C1 segment of cervical spinal cord (tissue), 14 donors: Measurements from ENCODE around the gene C20orf173.
"Not testable (repeated sequence)": the region's sequence is repeated elsewhere in the genome, so short reads cannot be mapped to it uniquely, and the experiment has no call there.

Source experiments
- DNase-seq, 14 donors: peaks; one replicate each; lab custom pipeline; 2025; lab: John Stamatoyannopoulos, UW

Gene C20orf173, protein sequence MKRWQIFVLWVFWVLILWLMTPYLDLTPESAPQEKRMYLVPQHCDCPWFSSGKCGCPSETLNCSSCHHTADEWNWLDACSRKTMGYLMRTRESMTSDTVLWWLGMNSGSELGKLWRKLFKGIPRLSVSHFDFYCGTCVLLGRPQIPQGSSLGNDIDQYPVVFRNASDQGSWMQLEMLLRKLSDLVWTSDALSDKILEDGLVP

DNA sequence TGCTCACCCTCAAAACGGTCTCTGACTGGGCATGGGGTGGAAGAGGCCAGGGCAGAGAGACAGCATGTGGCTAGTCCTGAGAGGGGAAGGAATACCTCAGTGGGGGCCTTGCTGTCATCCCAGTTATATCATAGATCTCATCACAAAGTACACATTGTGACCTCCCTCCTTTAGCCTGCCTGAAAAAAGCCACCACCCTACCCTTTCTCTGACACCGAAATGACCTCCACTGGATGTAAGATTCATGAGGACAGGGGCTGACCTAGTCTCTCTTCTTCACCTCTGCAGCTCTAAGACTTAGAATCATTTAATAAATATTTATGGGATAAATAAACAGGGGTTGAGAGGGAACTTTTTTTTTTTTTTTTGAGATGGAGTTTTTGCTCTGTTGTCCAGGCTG lies at the start of gene C20orf173:
Gene C20orf173 (minus strand): TSS at position 101 of the 400 bp plus-strand sequence. CDS start 279 bp downstream, outside the sequence.
- DNase-seq: no peak

DNA sequence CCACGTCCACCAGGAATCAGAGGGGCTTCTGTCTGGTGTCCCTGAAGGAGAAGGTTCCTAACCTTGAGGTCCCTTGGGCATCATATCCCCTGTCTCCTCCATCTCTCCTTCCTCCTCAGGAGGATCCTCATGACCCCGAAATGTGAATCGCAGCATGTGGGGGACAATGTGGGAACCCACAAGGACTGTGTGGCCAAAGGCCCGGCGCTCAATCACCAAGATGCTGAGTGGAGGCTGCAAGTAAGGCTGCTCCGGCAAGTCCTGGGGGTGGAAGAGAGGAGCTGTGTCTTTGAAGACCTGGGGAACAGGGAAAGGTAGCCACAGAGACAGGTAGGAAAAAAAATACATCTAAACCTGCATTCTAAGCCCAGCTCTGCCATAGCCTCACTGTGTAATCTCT lies 49.7 kb upstream of the C20orf173 start:
- no peak for DNase-seq

DNA sequence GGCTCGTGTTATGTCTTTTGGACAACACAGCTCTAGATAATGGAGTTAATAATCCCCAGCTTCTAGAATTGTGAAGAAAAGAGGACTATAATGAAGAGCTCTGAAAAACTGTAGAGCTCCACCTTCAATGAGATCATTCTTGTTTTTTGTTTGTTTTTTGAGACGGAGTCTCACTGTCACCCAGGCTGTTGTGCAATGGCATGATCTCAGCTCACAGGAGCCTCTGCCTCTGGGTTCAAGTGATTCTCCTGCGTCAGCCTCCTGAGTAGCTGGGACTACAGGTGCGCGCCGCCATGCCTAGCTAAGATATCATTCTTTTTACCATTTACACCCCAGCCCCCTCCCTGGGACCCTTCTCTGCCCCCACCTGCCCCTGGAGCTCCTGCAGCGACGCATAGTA lies 49.0 kb upstream of the C20orf173 start:
- no peak for DNase-seq

DNA sequence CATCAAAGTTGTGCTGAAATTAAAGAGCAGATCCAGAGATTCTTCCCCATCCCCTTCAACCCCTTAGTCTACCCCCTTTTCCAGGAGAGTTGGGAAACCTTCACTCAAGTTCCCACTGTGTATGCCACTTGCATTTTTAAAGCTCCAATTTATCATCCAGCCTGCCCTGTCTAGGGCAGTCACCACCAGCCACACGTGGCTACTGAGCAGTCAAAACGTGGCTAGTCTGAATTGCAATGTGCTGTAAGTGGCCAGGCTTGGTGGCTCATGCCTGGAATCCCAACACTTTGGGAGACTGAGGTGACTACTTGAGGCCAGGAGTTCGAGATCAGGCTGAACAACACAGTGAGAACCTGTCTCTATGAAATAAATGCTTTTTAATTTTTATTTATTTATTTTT lies 47.4 kb upstream of the C20orf173 start:
- no peak for DNase-seq

DNA sequence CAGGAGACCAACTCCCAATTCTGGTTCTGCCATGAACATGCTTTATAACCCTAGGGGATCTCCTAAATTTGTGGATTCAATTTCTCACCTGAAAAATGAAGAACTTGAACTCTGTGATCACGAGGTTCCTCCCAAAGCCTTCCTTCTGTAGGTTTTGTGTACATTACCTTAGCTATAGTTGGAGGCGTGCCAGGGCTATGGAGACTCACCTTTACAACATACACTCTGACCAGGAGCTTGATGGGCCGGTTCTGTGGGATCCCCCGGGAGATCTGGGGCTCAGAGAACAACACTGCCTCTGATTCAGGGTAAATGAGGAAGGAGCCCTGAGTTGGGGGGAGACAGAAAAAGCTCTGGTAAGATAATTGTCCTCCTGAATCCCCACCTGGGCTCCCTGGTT lies 46.5 kb upstream of the C20orf173 start:
- no peak for DNase-seq

DNA sequence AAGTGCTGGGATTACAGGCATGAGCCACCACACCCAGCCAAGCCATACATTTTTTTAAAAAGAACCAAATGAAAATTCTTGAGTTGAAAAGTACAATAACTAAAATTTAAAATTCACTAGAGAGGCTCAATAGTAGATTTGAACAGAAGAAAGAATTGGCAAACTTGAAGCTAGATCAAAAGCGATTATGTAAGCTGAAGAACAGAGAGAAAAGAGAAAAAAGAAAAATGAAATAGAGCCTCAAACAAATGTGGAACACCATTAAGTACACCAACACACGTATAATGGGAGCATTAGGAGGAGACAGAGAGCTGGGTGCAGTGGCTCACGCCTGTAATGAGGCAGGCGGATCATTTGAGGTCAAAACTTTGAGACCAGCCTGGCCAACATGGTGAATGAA lies 43.4 kb upstream of the C20orf173 start:
- DNase-seq: no peak

DNA sequence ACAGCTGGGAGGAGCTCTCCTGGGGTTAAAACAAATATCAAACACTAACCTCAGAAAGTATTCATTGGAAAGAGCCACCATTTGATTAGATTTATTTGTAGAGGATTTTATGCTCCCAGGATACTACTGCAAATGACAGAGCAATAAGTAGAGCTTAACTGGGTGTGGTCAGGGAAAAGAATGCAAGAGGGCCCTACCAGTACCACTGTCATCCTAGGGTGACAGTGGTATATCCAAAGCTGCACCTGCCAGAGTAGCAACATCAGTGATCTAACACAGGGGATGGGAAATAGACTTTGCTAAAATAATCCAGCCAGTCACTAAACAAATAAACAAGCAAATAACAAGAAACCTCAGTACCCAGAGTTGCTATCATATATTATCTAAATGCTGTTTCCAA lies 42.1 kb upstream of the C20orf173 start:
- DNase-seq: no peak

DNA sequence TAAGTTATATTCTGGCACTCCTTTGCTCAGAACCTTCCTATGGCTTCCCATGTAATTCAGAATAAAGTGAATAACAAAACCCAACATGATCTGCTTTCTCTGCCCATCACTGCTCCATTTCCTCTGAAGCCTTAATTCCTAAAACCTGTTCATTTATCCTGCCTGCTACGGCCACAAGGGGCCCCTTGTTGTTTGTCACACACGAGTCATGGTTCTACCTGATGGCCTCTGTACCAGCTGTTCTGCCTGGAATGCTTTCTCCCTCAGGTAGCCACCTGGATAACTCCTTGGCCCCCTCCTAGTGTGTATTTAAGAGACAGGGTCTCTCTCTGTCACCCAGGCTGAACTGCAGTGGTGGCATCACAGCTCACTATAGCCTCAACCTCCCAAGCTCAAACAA lies 39.2 kb upstream of the C20orf173 start:
- no peak for DNase-seq

DNA sequence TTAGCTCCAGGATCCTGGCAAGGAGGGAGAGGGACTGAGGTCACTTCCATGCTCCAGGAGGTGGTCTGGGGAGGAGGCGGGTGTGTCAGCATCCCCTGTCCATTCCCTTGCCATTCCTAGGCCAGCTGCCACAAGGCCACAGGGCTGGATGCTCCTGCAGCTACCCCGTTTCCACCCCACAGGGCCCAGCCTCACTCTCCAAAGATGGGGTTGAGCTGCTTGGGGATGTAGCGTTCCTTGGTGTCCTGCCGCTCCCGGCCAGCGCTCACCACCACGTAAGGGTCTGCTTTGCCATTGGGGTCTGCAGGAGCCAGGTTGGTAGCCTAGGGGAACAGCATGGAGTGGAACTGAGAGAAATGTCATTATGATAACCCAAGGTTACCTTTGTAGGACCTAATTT lies 35.5 kb upstream of the C20orf173 start:
- DNase-seq: no peak

DNA sequence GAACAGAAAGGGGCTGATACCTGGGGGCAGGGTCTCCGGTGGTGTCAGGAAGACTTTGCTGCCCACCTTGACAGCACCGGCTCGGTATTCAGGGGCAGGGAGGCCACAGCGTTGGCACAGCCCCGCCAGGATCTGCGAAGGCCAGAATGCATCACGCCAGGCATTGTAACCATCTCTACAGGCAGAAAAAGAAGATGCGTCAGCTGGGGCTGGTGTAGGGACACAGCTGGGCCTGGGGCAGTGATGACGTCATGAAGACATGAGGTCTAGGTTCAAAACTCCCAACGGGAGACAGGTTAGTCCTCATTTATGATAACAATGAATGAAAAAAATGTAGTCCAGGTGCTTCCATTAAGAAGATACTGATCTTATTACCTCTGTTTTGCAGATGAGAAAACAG lies 34.4 kb upstream of the C20orf173 start:
- DNase-seq: no peak

DNA sequence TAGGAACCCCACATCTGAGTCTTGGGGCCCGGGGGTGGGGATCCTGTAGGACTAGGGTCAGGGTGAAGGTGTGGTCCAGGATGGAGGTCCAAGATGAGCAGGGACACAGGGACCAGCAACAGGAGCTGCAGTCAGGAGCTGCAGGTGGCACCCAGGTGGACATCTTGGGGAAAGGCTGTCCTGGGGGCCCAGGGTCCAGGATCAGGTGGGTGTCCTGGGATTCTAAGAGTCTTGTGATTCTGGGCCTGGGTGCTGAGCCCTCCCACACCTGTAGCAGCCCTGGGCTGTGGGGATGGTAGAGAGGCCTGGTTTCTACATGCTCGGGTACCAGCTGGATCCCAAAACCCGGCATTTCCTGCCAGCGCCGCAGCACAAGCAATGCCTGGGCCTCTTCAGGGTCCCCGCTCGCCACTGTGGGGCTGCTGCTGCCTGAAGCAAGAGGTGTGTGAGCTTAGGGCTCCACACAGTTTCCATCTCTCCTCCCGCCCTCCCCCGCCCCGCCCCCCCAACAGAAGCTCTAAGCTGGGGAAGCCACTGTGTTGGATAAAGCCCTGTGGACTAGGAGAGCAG lies 33.2 kb upstream of the C20orf173 start:
- DNase-seq: no peak

DNA sequence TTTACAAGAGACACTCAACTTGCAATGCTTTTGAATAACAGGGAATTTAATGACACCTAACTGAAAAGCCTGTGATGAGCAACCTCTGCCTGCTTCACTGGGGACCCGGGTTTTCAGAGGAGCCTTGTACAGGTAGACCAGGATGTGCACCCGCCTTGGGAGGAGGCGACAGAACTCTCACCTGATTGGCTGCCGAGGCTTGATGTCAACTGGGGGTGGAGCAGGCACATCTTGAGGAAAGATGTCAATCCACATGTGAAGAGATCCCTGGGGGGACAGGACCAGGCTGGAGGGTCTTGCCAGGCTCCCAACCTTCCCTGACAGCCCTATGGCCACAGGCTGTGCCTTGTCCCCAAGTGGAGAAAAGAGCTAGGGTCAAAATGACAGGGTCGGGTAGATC lies 32.2 kb upstream of the C20orf173 start:
- no peak for DNase-seq

DNA sequence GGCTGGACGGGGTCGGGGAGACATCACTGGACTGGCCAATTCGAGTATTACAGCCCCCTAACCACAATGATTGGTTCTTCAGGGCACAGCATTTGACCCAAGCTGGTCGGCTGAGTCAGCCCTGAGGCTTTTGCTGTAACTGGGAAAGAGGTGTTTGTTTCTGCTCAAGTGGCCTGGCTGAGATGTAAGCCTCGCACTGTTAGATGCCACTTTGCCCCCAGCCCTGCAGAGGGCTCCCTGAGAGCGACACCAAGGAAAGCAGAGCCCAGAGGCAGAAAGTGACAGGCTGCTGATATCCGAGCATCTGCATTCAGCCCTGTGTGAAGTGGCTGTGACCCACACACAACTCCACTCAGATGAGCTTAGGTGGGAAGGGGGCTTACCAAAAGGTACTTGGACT lies 31.8 kb upstream of the C20orf173 start:
- DNase-seq: peak in 2 of 14 donors; percentile 8 to 30

DNA sequence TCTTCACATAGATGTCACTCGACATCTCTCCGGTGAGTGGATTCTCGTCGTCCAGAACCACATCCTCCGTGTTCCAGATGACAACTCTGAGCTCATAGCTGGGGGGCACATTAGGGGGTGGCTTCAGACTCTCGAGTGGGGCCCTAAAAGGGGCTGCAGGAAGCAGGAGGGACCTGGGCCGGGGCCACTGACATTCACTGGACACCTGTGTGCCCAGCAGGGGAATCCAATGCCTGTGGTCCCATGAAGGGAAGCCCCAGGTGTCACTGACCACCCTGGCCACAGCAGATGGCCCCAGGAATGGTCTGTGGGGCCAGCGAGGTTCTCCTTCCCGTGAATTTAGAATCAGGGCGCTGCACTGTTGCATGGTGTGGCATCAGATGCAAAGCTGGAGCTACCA lies 31.1 kb upstream of the C20orf173 start:
- DNase-seq: no peak

DNA sequence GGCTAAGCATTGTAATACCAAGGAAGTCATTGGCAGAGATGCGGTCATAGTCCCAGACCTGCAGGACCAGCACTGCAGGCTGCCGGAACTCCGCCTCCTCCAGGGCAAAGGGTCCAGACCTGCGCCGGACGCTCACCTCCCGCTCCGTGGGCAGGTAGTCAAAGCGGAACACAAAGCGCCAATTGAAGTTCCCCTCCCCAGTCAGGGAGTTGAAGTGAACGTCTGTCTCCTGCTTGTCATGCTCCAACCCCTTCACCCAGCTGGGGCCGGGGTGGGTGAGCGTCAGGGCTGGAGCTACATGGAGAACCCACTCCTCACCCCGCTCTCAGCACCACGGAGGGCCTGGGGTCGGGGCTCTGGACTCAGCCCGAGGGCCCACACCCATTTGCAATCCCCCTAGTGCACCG lies 30.7 kb upstream of the C20orf173 start:
- DNase-seq: no peak

DNA sequence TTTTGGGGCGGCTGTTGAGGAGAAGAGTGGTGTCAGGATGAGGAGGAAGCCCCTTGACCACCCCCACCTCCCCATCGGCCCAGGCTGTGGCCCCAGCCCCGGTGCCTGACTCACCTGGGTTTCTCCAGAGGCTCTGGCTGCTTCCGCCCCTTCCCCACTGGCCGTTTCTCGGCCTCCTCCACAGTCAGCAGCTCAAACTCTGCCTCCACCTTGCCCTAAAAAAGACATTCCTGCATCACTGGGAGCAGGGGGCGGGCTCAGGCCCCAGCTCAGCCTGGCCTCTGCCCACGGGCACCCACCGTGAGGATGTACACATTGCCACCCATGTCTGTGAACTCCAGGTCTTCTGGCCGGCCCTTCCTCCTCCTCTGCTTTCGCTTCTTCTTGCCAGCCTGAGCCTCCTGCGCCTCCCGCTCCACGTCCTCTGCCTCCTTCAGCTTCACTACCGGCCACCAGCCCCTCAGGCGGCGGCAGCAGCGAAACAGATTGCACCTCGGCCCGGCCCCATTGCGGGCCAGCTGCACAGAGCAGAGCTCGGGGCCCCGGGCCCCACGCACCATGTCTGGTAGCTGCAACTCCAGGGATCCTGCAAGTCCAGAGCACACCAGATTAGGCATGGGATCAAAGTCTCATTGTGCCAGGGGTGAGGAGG lies 29.7 kb upstream of the C20orf173 start:
- no peak for DNase-seq

DNA sequence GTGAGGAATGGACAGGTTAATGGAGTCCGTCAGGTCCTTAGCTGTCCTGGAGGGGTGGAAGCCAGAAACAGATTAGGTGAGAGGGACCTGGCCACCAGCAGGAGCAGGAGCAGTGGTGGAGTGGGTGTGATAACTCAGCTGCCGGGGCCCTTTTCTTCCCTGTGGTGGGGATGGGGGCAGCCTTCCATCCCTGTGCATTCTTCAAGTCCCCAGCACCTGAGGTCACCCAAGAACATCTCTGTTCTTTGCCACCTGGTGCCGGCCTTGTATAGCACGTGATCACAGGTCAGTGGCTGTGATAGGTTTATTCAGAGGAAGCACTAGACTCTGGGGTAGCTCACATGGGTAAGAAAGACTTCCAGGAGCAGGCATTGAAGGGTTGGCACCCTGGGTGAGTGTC lies 29.0 kb upstream of the C20orf173 start:
- DNase-seq: no peak

DNA sequence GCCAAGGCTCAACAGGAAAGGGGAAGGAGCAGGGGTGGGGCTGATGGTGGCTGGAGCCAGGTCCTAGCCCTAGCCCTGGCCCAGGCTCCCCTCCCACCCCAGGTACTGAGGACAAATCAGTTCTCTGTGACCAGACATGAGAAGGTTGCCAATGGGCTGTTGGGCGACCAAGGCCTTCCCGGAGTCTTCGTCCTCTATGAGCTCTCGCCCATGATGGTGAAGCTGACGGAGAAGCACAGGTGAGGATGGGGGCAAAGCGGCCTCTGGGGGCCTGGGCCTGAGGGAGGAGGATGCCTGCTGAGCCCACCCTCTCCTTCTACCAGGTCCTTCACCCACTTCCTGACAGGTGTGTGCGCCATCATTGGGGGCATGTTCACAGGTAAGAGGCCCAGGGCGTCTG lies 27.4 kb upstream of the C20orf173 start:
- no peak for DNase-seq

DNA sequence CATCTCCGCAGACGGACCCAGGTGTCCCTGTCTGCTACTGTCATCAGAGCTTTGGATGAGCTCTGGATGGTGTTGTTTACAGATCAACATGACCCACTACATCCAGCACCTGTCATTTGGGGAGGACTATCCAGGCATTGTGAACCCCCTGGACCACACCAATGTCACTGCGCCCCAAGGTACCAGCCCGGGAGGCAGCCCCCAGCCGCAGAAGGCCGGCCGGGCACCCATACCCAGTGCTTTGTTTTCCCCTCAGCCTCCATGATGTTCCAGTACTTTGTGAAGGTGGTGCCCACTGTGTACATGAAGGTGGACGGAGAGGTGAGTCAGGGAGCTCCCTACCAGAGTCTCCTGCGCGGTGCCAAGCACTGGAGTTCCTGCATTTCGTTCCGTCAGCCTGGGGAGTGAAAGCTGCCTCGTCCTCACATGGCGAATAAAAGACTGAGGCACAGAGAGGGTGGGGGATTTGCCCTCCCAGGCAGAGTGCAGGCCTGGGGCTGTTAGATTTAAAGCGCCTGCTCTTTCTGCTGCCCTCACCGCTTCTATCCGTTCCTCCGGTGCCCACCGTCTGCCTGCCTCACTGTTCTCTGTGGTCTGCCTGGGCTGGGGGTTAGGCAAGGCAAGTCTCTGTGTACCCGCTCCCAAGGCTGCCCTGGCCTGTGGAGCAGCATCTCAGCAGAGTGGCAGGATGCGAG lies 26.6 kb upstream of the C20orf173 start:
- no peak for DNase-seq

DNA sequence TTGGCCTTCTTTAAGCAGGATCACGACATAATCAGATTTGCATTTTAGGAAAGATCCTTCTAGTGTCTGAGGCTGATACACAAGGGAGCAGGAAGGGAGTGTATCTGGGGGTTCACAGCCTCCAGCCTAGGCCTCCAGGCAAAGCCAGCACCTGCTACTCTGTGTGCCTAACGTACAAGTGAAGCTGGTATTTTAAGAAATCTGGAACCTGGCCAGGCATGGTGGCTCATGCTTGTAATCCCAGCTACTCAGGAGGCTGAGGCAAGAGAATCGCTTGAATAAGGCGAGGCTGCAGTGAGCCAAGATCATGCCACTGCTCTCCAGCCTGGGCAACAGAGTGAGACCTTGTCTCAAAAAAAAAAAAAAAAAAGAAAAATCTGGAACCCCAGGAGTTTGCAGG lies 26.0 kb upstream of the C20orf173 start:
- DNase-seq: not testable (repeated sequence)

DNA sequence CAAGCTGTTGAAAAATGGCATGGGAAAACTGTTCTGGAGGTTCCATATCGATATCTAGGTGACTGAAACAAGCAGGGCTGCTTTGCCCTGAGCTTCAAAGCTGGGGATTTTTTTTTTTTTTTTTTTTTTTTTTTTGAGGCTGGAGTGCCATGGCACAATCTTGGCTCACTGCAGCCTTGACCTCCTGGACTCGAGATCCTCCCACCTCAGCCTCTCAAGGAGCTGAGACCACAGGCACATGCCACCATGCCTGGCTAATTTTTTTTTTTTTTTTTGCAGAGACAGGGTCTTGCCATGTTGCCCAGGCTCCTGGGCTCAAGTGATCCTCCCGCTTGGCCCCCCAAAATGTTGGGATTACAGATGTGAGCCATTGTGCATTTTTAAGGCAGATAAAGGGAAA lies 23.5 kb upstream of the C20orf173 start:
- no peak for DNase-seq

DNA sequence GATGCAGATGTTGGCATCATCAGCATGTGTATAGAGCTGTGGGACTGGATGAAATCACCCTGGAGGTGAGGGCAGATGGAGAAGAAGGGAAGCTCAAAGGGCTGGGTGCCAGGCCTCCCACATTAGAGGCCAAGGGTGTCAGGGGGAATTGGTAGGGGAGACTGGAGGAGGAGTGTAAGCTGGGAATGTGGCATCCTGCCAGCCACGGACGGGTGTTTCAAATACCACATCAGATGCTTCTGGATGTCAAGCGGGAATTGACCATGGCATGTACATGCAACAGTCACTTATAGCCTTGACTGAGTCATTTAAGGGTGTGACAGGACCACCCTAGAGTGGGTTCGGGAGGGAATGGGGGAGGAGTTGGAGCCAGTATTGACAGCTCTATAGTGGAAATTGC lies 22.1 kb upstream of the C20orf173 start:
- no peak for DNase-seq

DNA sequence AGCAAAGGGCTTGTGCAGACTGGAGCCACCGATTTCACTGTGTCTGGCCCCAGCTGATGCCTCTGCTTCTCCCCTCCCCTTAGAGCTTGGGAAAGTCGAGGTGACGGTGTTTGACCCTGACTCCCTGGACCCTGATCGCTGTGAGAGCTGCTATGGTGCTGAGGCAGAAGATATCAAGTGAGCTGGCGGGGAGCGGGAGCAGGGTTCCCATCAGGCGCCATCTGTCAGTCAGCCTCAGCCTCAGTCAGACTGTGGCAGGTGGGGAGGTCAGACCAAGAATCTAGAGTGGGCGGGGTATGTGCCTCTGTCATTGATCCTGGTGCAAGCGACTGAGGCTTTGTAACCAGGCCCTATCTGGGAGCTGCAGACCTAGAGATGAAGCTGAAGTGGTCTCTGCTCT lies 17.9 kb upstream of the C20orf173 start:
- DNase-seq: no peak
